Lower leg skin (tissue), 3 donors: ENCODE results near the gene PARVG.

ENCODE experiments used
- CTCF ChIP-seq, 3 donors: fragments of 450-650 bp; IDR thresholded peaks; one replicate each; pipeline ENCODE4 v1.5.1; 2016; ENCODE audit warnings: antibody characterized with exemption in 3 of 3, mild to moderate bottlenecking in 3 of 3, moderate library complexity in 2 of 3
- POLR2A ChIP-seq, 2 donors: fragments of 450-650 bp; IDR thresholded peaks; one replicate each; pipeline ENCODE4 v1.6.1; 2016 to 2017; ENCODE audit warnings: antibody characterized with exemption in 2 of 2, mild to moderate bottlenecking in 1 of 2, moderate library complexity in 1 of 2

- TF ChIP-seq CTCF (IDR thresholded peaks at IDR 0.05) = no peak
- TF ChIP-seq POLR2A (IDR thresholded peaks at IDR 0.05) = no peak
These were observed 25.0 kb downstream of the PARVG start for GRCh38 chr22:44205516-44206329.
